PC-3 (cell line): ENCODE data around the gene HRH4. TPM values are rescaled to one million over a fixed set of nuclear protein-coding genes. Genes with fewer than 3 reads are reported as not detected.

Source experiments
- ATAC-seq: fragments of 200-7000 bp; cut with Tn5 transposase; 2 replicates; pipeline ENCODE4 v1.9.1; 2020; ENCODE audit warnings: mild to moderate bottlenecking, moderate library complexity
- BruUV-seq: library from RNA; stranded (reverse); fragments of 400-500 nt; replicated peaks from 2 replicates; lab custom pipeline; 2021; lab: Mats Ljungman, UMichigan
- CTCF ChIA-PET: fragments of 300-600 bp; sonication (Branson Sonifier 250); formaldehyde crosslinking; loops from one replicate; lab custom pipeline; 2022; ENCODE audit warnings: antibody characterized with exemption; lab: Charles Lee
- POLR2A ChIA-PET: fragments of 300-600 bp; sonication (Branson Sonifier 250); formaldehyde crosslinking; loops from one replicate; lab custom pipeline; 2022; ENCODE audit warnings: antibody characterized with exemption; ENCODE audit not compliant: unreplicated experiment; lab: Charles Lee
- DNase-seq: peaks from one replicate; pipeline ENCODE4 v3.0.0-alpha.2; 2015
- H2AFZ ChIP-seq: fragments of 300-600 bp; sonication (generic); 2 replicates; pipeline ENCODE4 v1.6.0; 2016; ENCODE audit warnings: antibody characterized with exemption, low read length
- H3F3A ChIP-seq: fragments of 300-600 bp; sonication (generic); one replicate; pipeline ENCODE4 v1.6.0; 2017; ENCODE audit warnings: antibody characterized with exemption, low read length, control low read depth, mild to moderate bottlenecking; ENCODE audit not compliant: unreplicated experiment
- H3K27ac ChIP-seq: fragments of 300-600 bp; sonication (generic); 2 replicates; pipeline ENCODE4 v1.5.1; 2016; ENCODE audit warnings: mild to moderate bottlenecking, low read length
- H3K27me3 ChIP-seq: fragments of 300-600 bp; sonication (generic); 2 replicates; pipeline ENCODE4 v1.6.1; 2016; ENCODE audit warnings: low read length, mixed read lengths
- H3K36me3 ChIP-seq: fragments of 300-600 bp; sonication (generic); 2 replicates; pipeline ENCODE4 v1.6.1; 2016; ENCODE audit warnings: low read depth, mixed run types, low read length, mixed read lengths
- H3K4me1 ChIP-seq: fragments of 300-600 bp; sonication (generic); 2 replicates; pipeline ENCODE4 v1.5.1; 2016; ENCODE audit warnings: low read length; ENCODE audit not compliant: insufficient read depth
- H3K4me2 ChIP-seq: fragments of 300-600 bp; sonication (generic); 2 replicates; pipeline ENCODE4 v1.6.0; 2016; ENCODE audit warnings: low read length
- H3K4me3 ChIP-seq: fragments of 300-600 bp; sonication (generic); 2 replicates; pipeline ENCODE4 v1.5.1; 2016; ENCODE audit warnings: mild to moderate bottlenecking, low read length, mixed read lengths
- H3K79me2 ChIP-seq: fragments of 300-600 bp; sonication (generic); 2 replicates; pipeline ENCODE4 v1.6.1; 2017; ENCODE audit warnings: low read length, mixed read lengths
- H3K9ac ChIP-seq: fragments of 300-600 bp; sonication (generic); 2 replicates; pipeline ENCODE4 v1.6.0; 2016; ENCODE audit warnings: mild to moderate bottlenecking, low read length
- H3K9me2 ChIP-seq: fragments of 300-600 bp; sonication (generic); replicated peaks from 2 replicates; pipeline ENCODE4 v1.6.1; 2016; ENCODE audit warnings: mixed run types, low read length, mixed read lengths
- H3K9me3 ChIP-seq: fragments of 300-600 bp; sonication (generic); 2 replicates; pipeline ENCODE4 v1.6.1; 2016; ENCODE audit warnings: low read length, mixed read lengths
- H4K20me1 ChIP-seq: fragments of 300-600 bp; sonication (generic); 2 replicates; pipeline ENCODE4 v1.6.1; 2016; ENCODE audit warnings: low read length, mixed read lengths
- CTCF ChIP-seq: fragments of 300-600 bp; sonication (generic); conservative IDR thresholded peaks from 2 replicates; pipeline ENCODE4 v1.5.1; 2017; ENCODE audit warnings: antibody characterized with exemption, low read depth, mild to moderate bottlenecking, low read length
- EZH2 ChIP-seq: fragments of 300-600 bp; sonication (generic); IDR thresholded peaks from one replicate; pipeline ENCODE4 v1.6.1; 2017; ENCODE audit warnings: antibody characterized with exemption, mild to moderate bottlenecking, low read length; ENCODE audit not compliant: unreplicated experiment
- EZH2phosphoT487 ChIP-seq: fragments of 300-600 bp; sonication (generic); IDR thresholded peaks from 2 replicates; pipeline ENCODE4 v1.6.1; 2018; ENCODE audit warnings: mild to moderate bottlenecking, antibody characterized with exemption, low read length, borderline replicate concordance
- intact Hi-C: fragments of 100-400 bp; cut with micrococcal nuclease; formaldehyde crosslinking; loops from 2 replicates; pipeline ENCODE4 v1.9.0; 2023
- total RNA-seq: library from RNA; depleted of rRNA; stranded (reverse); fragments of >200 nt; gene quantifications from 2 replicates; pipeline ENCODE4 v1.2.3, GENCODE V29; 2014

Gene HRH4
- total RNA-seq, 1 experiment from 2014 or later: not detected

GRCh38 chr18:24426073-24426397 lies 34.4 kb upstream of the HRH4 start:
- intact Hi-C loops: loop anchor here (5.0 kb wide), 1 partner anchor 64 kb away; no protein-coding TSS in a partner anchor
- Histone ChIP-seq H3K36me3 (peaks cover 4% of the 10 kb centered on the region; the same call in 1 of the 2 replicates), H3K9me3 (no peaks in the 10 kb centered on the region), H3K27ac (peak overlapping the region; percentile 69; the same call in 1 of the 2 replicates), H3K4me3 (peak overlapping the region; percentile 97), H3K9ac (peak overlapping the region; percentile 99), H3K4me1 (peaks cover 25% of the 10 kb centered on the region), H3K4me2 (peak overlapping the region; percentile 100), H4K20me1 (no peaks in the 10 kb centered on the region), H3K79me2 (peaks cover 21% of the 10 kb centered on the region), H2AFZ (peak overlapping the region; percentile 100), H3K9me2 (0 out of 2 replicates have a peak, but pooled peaks cover 4% of the 10 kb centered on the region), H3K27me3 (no peaks in the 10 kb centered on the region), H3F3A (no peaks in the 10 kb centered on the region)
- ChIA-PET POLR2A (no interaction called here), CTCF (no interaction called here)
- TF ChIP-seq CTCF (no peak), EZH2 (no peak), EZH2phosphoT487 (no peak)
- DNase-seq: no peak
- BruUV-seq: TSS peak; percentile 93
- no peak for ATAC-seq

- no peak for TF ChIP-seq CTCF
- DNase-seq (peak; percentile 82), ATAC-seq (peak; percentile 92)
- Histone ChIP-seq H3K27me3 (no peaks in the 10 kb centered on the region), H3K9ac (peak within 1 kb of the TSS; percentile 99), H3F3A (no peaks in the 10 kb centered on the region), H3K79me2 (peaks cover 21% of the 10 kb centered on the region), H3K4me3 (peak within 1 kb of the TSS; percentile 97), H4K20me1 (no peaks in the 10 kb centered on the region), H3K4me2 (peak within 1 kb of the TSS; percentile 100), H2AFZ (peak within 1 kb of the TSS; percentile 100), H3K36me3 (peaks cover 6% of the 10 kb centered on the region; the same call in 1 of the 2 replicates), H3K4me1 (peaks cover 25% of the 10 kb centered on the region), H3K27ac (peak within 1 kb of the TSS; percentile 69), H3K9me3 (no peaks in the 10 kb centered on the region), H3K9me2 (0 out of 2 replicates have a peak, but pooled peaks cover 4% of the 10 kb centered on the region)
- BruUV-seq: no TSS peak
- CTCF ChIA-PET: interaction anchor here (0.5 to 0.6 kb wide), 2 partner anchors 61 to 67 kb away, joined by 3 to 4 read pairs; no protein-coding TSS in a partner anchor
- POLR2A ChIA-PET: no interaction called here
- intact Hi-C loops: loop anchor here (5.0 kb wide), 1 partner anchor 64 kb away; no protein-coding TSS in a partner anchor
These were observed 33.8 kb upstream of the HRH4 start, which contains the start of gene IMPACT for GRCh38 chr18:24426398-24427294. Gene IMPACT (plus strand): TSS chr18:24426670. CDS start chr18:24426757, 87 bp downstream.
